ENCODE data around the gene ANLN. TPM values are rescaled to one million over a fixed set of nuclear protein-coding genes. Genes with fewer than 3 reads are reported as not detected.
"Not testable (repeated sequence)": the region's sequence is repeated elsewhere in the genome, so short reads cannot be mapped to it uniquely, and the experiment has no call there.

ANLN gene
- total RNA-seq, 1 experiment from 2014 or later, result 130 TPM

DNA sequence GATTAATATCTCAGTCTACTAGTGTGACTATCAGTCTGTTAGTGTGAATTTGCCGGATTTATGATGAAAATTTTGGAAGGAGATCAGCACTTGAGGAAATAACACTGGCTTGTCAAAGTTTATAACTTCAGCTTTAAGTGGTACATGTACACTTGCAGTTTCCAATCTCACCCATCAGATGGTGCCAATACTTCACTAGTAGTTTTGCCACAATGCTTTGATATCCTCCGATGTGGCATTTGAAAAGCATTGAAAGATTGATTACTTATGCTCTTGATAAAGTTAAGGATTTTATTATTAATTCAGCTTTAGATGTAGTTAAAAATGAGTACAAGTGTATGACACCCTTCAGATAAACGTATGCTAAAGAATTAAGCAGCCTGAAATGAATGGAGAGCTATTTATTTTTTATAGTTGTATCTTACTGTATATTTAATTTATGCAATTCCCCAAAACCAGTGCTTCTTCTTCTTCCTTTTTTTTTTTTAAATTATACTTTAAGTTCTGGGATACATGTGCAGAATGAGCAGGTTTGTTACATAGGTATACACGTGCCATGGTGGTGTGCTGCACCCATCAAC lies 98.2 kb downstream of the ANLN start (continued):
- TF ChIP-seq, protein P1, sequence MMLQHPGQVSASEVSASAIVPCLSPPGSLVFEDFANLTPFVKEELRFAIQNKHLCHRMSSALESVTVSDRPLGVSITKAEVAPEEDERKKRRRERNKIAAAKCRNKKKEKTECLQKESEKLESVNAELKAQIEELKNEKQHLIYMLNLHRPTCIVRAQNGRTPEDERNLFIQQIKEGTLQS (IDR thresholded peaks at IDR 0.05), result no peak
- no peak for TF ChIP-seq EZH2 (IDR thresholded peaks at IDR 0.05)

DNA sequence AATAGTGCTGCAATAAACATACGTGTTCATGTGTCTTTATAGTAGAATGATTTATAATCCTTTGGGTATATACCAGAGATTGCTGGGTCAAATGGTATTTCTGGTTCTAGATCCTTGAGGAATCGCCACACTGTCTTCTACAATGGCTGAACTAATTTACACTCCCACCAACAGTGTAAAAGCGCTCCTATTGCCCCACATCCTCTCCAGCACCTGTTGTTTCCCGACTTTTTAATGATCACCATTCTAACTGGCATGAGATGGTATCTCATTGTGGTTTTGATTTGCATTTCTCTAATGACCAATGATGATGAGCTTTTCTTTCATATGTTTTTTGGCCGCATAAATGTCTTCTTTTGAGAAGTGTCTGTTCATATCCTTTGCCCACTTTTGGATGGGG lies 99.0 kb downstream of the ANLN start:
- intact Hi-C loops (cut with micrococcal nuclease), result loop anchor here (5.0 kb wide), 2 partner anchors 479 to 499 kb away; no protein-coding TSS in a partner anchor
- not testable (repeated sequence) for ATAC-seq; DNase-seq (ENCODE audit: low read depth, low spot score); H3K27ac ChIP-seq (ENCODE audit: low read depth, low read length); BruUV-seq (replicated peaks); H4K20me1 ChIP-seq (ENCODE audit: insufficient read depth); H2AFZ ChIP-seq (ENCODE audit: low read depth, low read length, poor library complexity, severe bottlenecking); H3K79me2 ChIP-seq (ENCODE audit: insufficient read depth, low read length); H3K4me3 ChIP-seq (replicated peaks in 1 of 2; ENCODE audit: low read depth in 1 of 2, low read length in 2 of 2); H3K27me3 ChIP-seq (ENCODE audit: insufficient read depth, low read length); H3K9ac ChIP-seq (ENCODE audit: low read length); H3K9me3 ChIP-seq (ENCODE audit: control insufficient read depth in 1 of 2, insufficient read depth in 1 of 2, low read depth in 1 of 2, low read length in 2 of 2); H3K9me2 ChIP-seq (ENCODE audit: insufficient read depth); H3K4me1 ChIP-seq (ENCODE audit: control insufficient read depth in 1 of 2, insufficient read depth in 2 of 2, low read length in 2 of 2); H3K36me3 ChIP-seq (ENCODE audit: control insufficient read depth in 1 of 2, insufficient read depth in 2 of 2, low read length in 2 of 2); H3K4me2 ChIP-seq (ENCODE audit: low read length)
- ChIA-PET POLR2A (interaction anchor here (1.6 kb wide), 1 partner anchor 182 kb away, joined by 5 read pairs; no protein-coding TSS in a partner anchor), CTCF (interaction anchor here (0.8 to 3.5 kb wide), 3 partner anchors 479 to 710 kb away, joined by 3 to 27 read pairs (median 12); no protein-coding TSS in a partner anchor), RAD21 (ENCODE audit: low non-redundant PET in 1 of 2, low total read pairs in 2 of 2, uncharacterized antibody in 2 of 2, unreplicated experiment in 2 of 2) (interaction anchor here (0.6 to 1.6 kb wide), 3 partner anchors 77 to 693 kb away, joined by 3 to 12 read pairs (median 6); no protein-coding TSS in a partner anchor)

DNA sequence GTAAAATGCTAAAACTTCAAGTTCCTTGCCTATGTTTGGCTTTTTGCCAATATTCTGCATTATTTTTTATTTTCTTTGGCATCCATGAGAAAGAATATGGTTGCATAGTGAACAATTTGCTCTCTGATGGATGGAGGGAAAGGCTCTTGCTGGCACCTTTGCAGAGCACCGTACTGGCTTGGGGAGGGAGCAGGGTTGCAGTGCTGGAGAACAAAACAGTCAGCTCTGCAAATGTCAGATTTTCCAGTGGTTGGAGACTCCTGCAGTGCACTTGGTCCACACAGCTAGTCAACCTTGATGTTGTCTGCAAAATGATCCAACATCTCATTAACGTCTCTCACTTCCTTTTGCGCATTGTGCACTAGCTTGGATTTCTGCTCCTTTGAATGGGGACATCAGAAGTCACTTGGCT lies 100.8 kb downstream of the ANLN start:
- CTCF ChIA-PET, result interaction anchor here (1.0 to 3.5 kb wide), 4 partner anchors 491 to 711 kb away, joined by 3 to 27 read pairs (median 3); no protein-coding TSS in a partner anchor

More for the DNA sequence above, 100.8 kb downstream of the ANLN start:
- Histone ChIP-seq H2AFZ (ENCODE audit: low read depth, low read length, poor library complexity, severe bottlenecking) (no peak overlapping the region), H4K20me1 (ENCODE audit: insufficient read depth) (no peaks in the 10 kb centered on the region), H3K27ac (ENCODE audit: low read depth, low read length) (no peak overlapping the region), H3K36me3 (ENCODE audit: control insufficient read depth in 1 of 2, insufficient read depth in 2 of 2, low read length in 2 of 2) (no peaks in the 10 kb centered on the region), H3K9ac (ENCODE audit: low read length) (no peak overlapping the region), H3K4me3 (replicated peaks in 1 of 2; ENCODE audit: low read depth in 1 of 2, low read length in 2 of 2) (no peak overlapping the region), H3K9me2 (ENCODE audit: insufficient read depth) (no peaks in the 10 kb centered on the region), H3K4me2 (ENCODE audit: low read length) (no peak overlapping the region), H3K79me2 (ENCODE audit: insufficient read depth, low read length) (no peaks in the 10 kb centered on the region), H3K9me3 (ENCODE audit: control insufficient read depth in 1 of 2, insufficient read depth in 1 of 2, low read depth in 1 of 2, low read length in 2 of 2) (no peaks in the 10 kb centered on the region), H3K4me1 (ENCODE audit: control insufficient read depth in 1 of 2, insufficient read depth in 2 of 2, low read length in 2 of 2) (no peaks in the 10 kb centered on the region), H3K27me3 (ENCODE audit: insufficient read depth, low read length) (no peaks in the 10 kb centered on the region)
- BruUV-seq (replicated peaks), result no TSS peak
- intact Hi-C loops (cut with micrococcal nuclease), result loop anchor here (5.0 kb wide), 1 partner anchor 537 kb away; no protein-coding TSS in a partner anchor
- ATAC-seq, result no peak
- no peak for DNase-seq (ENCODE audit: low read depth, low spot score)
- ChIA-PET POLR2A (no interaction called here), RAD21 (ENCODE audit: low non-redundant PET in 1 of 2, low total read pairs in 2 of 2, uncharacterized antibody in 2 of 2, unreplicated experiment in 2 of 2) (interaction anchor here (0.9 to 1.0 kb wide), 2 partner anchors 180 to 692 kb away, joined by 3 read pairs; no protein-coding TSS in a partner anchor)
- TF ChIP-seq YY1 (IDR thresholded peaks at IDR 0.05; ENCODE audit: extremely low read depth, insufficient replicate concordance, low read depth, low read length), result no peak
- TF ChIP-seq, protein P2, sequence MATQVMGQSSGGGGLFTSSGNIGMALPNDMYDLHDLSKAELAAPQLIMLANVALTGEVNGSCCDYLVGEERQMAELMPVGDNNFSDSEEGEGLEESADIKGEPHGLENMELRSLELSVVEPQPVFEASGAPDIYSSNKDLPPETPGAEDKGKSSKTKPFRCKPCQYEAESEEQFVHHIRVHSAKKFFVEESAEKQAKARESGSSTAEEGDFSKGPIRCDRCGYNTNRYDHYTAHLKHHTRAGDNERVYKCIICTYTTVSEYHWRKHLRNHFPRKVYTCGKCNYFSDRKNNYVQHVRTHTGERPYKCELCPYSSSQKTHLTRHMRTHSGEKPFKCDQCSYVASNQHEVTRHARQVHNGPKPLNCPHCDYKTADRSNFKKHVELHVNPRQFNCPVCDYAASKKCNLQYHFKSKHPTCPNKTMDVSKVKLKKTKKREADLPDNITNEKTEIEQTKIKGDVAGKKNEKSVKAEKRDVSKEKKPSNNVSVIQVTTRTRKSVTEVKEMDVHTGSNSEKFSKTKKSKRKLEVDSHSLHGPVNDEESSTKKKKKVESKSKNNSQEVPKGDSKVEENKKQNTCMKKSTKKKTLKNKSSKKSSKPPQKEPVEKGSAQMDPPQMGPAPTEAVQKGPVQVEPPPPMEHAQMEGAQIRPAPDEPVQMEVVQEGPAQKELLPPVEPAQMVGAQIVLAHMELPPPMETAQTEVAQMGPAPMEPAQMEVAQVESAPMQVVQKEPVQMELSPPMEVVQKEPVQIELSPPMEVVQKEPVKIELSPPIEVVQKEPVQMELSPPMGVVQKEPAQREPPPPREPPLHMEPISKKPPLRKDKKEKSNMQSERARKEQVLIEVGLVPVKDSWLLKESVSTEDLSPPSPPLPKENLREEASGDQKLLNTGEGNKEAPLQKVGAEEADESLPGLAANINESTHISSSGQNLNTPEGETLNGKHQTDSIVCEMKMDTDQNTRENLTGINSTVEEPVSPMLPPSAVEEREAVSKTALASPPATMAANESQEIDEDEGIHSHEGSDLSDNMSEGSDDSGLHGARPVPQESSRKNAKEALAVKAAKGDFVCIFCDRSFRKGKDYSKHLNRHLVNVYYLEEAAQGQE (IDR thresholded peaks at IDR 0.05; ENCODE audit: low read depth), result no peak
